ENCODE data around the gene GMDS. TPM values are rescaled to one million over a fixed set of nuclear protein-coding genes. Genes with fewer than 3 reads are reported as not detected.

Gene GMDS
- total and polyA plus RNA-seq, 2 experiments from 2014 or later: 30.1 to 36.5 TPM

DNA sequence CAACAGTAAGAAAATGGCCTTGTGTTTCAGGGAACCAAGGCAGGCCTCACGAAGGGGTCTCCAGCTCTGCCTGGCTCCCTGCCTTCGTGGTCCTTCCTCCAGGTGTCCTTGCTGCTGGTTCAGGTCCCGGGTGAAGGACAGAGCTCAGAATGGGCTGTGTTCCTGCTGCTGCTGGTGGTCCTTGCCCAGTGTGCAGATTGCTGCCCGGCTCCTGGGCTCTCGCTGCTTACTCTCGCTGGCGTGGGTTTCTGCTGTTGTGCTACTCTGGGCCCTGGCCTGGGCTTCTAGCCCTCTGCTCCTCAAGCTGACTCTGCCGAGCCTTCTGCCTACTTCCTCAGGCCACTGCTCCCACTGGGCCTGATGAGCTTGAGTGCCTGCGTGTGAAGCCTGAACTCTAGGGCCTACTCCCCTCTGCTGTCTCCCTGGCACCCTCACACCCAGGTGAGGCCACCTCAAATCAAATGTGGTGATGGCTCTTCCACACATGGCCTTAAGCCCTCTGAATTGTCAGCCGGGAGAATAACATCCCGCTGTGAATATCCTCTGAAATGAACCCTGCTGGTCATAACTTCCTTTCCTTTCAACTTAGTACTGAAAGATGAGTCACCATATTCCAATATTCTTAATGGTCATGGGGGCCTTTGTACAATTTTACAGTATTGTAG is 464.1 kb downstream of the GMDS start:
- DNase-seq (ENCODE audit: low spot score): no peak
- Histone ChIP-seq H3K36me3 (ENCODE audit: insufficient read depth) (no peaks in the 10 kb centered on the region), H3K4me2 (no peak overlapping the region), H3K4me1 (ENCODE audit: insufficient read depth) (no peaks in the 10 kb centered on the region), H3K9me2 (ENCODE audit: insufficient read depth) (no peaks in the 10 kb centered on the region), H3K27ac (ENCODE audit: low read depth) (no peak overlapping the region), H3K4me3 (no peak overlapping the region), H3F3A (replicated peaks; ENCODE audit: low read depth) (no peaks in the 10 kb centered on the region), H2AFZ (no peak overlapping the region), H3K27me3 (ENCODE audit: insufficient read depth) (no peaks in the 10 kb centered on the region), H3K79me2 (replicated peaks; ENCODE audit: insufficient read depth) (no peaks in the 10 kb centered on the region), H4K20me1 (replicated peaks; ENCODE audit: insufficient read depth) (no peaks in the 10 kb centered on the region; the same call in 1 of the 2 replicates)
- peaks cover 6% of the 10 kb centered on the region for H3K4me1 Mint-ChIP-seq
- H3K9me3 Mint-ChIP-seq: no peaks in the 10 kb centered on the region
- H3K4me3 Mint-ChIP-seq: no peak overlapping the region
- TF ChIP-seq, protein P1, sequence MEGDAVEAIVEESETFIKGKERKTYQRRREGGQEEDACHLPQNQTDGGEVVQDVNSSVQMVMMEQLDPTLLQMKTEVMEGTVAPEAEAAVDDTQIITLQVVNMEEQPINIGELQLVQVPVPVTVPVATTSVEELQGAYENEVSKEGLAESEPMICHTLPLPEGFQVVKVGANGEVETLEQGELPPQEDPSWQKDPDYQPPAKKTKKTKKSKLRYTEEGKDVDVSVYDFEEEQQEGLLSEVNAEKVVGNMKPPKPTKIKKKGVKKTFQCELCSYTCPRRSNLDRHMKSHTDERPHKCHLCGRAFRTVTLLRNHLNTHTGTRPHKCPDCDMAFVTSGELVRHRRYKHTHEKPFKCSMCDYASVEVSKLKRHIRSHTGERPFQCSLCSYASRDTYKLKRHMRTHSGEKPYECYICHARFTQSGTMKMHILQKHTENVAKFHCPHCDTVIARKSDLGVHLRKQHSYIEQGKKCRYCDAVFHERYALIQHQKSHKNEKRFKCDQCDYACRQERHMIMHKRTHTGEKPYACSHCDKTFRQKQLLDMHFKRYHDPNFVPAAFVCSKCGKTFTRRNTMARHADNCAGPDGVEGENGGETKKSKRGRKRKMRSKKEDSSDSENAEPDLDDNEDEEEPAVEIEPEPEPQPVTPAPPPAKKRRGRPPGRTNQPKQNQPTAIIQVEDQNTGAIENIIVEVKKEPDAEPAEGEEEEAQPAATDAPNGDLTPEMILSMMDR (conservative IDR thresholded peaks at IDR 0.05; ENCODE audit: low read depth in 2 of 2): no peak
- TF ChIP-seq EZH2phosphoT487 (IDR thresholded peaks at IDR 0.05; ENCODE audit: unreplicated experiment) (no peak), REST (IDR thresholded peaks at IDR 0.05; ENCODE audit: unreplicated experiment) (no peak), EZH2 (IDR thresholded peaks at IDR 0.05; ENCODE audit: low read depth, unreplicated experiment) (no peak), CREB1 (CRISPR knock-in tag; IDR thresholded peaks at IDR 0.05; ENCODE audit: low read depth) (no peak), ZNF331 (CRISPR knock-in tag; IDR thresholded peaks at IDR 0.05; ENCODE audit: low read depth) (no peak), STAT1 (IDR thresholded peaks at IDR 0.05; ENCODE audit: unreplicated experiment) (no peak), ZNF114 (CRISPR knock-in tag; IDR thresholded peaks at IDR 0.05) (no peak), ETS1 (IDR thresholded peaks at IDR 0.05) (no peak), POLR2AphosphoS5 (IDR thresholded peaks at IDR 0.05; ENCODE audit: low read depth) (no peak), NANOG (IDR thresholded peaks at IDR 0.05; ENCODE audit: borderline replicate concordance) (no peak), JUNB (IDR thresholded peaks at IDR 0.05; ENCODE audit: unreplicated experiment) (no peak)
- TF ChIP-seq, protein P2, sequence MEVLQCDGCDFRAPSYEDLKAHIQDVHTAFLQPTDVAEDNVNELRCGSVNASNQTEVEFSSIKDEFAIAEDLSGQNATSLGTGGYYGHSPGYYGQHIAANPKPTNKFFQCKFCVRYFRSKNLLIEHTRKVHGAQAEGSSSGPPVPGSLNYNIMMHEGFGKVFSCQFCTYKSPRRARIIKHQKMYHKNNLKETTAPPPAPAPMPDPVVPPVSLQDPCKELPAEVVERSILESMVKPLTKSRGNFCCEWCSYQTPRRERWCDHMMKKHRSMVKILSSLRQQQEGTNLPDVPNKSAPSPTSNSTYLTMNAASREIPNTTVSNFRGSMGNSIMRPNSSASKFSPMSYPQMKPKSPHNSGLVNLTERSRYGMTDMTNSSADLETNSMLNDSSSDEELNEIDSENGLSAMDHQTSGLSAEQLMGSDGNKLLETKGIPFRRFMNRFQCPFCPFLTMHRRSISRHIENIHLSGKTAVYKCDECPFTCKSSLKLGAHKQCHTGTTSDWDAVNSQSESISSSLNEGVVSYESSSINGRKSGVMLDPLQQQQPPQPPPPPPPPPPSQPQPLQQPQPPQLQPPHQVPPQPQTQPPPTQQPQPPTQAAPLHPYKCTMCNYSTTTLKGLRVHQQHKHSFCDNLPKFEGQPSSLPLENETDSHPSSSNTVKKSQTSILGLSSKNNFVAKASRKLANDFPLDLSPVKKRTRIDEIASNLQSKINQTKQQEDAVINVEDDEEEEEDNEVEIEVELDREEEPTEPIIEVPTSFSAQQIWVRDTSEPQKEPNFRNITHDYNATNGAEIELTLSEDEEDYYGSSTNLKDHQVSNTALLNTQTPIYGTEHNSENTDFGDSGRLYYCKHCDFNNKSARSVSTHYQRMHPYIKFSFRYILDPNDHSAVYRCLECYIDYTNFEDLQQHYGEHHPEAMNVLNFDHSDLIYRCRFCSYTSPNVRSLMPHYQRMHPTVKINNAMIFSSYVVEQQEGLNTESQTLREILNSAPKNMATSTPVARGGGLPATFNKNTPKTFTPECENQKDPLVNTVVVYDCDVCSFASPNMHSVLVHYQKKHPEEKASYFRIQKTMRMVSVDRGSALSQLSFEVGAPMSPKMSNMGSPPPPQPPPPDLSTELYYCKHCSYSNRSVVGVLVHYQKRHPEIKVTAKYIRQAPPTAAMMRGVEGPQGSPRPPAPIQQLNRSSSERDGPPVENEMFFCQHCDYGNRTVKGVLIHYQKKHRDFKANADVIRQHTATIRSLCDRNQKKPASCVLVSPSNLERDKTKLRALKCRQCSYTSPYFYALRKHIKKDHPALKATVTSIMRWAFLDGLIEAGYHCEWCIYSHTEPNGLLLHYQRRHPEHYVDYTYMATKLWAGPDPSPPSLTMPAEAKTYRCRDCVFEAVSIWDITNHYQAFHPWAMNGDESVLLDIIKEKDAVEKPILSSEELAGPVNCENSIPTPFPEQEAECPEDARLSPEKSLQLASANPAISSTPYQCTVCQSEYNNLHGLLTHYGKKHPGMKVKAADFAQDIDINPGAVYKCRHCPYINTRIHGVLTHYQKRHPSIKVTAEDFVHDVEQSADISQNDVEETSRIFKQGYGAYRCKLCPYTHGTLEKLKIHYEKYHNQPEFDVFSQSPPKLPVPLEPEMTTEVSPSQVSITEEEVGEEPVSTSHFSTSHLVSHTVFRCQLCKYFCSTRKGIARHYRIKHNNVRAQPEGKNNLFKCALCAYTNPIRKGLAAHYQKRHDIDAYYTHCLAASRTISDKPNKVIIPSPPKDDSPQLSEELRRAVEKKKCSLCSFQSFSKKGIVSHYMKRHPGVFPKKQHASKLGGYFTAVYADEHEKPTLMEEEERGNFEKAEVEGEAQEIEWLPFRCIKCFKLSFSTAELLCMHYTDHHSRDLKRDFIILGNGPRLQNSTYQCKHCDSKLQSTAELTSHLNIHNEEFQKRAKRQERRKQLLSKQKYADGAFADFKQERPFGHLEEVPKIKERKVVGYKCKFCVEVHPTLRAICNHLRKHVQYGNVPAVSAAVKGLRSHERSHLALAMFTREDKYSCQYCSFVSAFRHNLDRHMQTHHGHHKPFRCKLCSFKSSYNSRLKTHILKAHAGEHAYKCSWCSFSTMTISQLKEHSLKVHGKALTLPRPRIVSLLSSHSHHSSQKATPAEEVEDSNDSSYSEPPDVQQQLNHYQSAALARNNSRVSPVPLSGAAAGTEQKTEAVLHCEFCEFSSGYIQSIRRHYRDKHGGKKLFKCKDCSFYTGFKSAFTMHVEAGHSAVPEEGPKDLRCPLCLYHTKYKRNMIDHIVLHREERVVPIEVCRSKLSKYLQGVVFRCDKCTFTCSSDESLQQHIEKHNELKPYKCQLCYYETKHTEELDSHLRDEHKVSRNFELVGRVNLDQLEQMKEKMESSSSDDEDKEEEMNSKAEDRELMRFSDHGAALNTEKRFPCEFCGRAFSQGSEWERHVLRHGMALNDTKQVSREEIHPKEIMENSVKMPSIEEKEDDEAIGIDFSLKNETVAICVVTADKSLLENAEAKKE (CRISPR knock-in tag; IDR thresholded peaks at IDR 0.05): no peak
- peaks cover 5% of the 10 kb centered on the region for H3K27me3 Mint-ChIP-seq (ENCODE audit: insufficient read depth, low read depth, poor library complexity)
- peak; percentile 41 for ATAC-seq
- H3K36me3 Mint-ChIP-seq (ENCODE audit: low read depth): no peaks in the 10 kb centered on the region
- H3K27ac Mint-ChIP-seq: peak overlapping the region; percentile 30
